ENCODE results near the gene SLC2A1.

DNA sequence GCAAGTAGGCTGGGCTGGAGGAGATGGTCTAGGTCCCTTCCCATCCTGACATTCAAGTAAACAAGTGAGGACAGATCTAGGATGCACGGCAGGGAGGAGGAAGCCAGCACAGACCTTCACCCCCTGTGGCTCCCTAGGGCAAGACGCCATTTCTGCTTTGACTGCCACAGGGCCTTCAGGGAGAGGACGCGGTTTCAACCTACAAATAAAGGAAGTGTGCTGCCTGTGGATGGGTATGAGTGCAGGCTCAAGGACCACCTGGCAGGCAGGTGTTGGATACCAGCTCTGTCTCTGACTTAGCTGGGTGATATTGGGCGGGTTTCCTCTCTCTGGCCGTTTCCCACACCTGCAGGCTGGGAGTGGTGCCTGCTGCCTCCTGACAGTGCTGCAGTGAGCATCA, 16.2 kb downstream of the SLC2A1 start:
- no peak for TF ChIP-seq EZH2 (IDR thresholded peaks at IDR 0.05; ENCODE audit: insufficient read depth, low read length)
- TF ChIP-seq, protein P1, sequence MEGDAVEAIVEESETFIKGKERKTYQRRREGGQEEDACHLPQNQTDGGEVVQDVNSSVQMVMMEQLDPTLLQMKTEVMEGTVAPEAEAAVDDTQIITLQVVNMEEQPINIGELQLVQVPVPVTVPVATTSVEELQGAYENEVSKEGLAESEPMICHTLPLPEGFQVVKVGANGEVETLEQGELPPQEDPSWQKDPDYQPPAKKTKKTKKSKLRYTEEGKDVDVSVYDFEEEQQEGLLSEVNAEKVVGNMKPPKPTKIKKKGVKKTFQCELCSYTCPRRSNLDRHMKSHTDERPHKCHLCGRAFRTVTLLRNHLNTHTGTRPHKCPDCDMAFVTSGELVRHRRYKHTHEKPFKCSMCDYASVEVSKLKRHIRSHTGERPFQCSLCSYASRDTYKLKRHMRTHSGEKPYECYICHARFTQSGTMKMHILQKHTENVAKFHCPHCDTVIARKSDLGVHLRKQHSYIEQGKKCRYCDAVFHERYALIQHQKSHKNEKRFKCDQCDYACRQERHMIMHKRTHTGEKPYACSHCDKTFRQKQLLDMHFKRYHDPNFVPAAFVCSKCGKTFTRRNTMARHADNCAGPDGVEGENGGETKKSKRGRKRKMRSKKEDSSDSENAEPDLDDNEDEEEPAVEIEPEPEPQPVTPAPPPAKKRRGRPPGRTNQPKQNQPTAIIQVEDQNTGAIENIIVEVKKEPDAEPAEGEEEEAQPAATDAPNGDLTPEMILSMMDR (IDR thresholded peaks at IDR 0.05; ENCODE audit: insufficient read depth, low read depth, low read length) = no peak
